HCT116 (cell line): ENCODE results near the gene STPG2. TPM values are rescaled to one million over a fixed set of nuclear protein-coding genes. Genes with fewer than 3 reads are reported as not detected.
A peak's percentile ranks its signal among the peaks of the same experiment; 100 is the strongest.

Source experiments
- ATAC-seq: fragments of 200-7000 bp; cut with Tn5 transposase; 2 replicates; pipeline ENCODE4 v1.9.1; 2020; ENCODE audit warnings: mild to moderate bottlenecking, moderate library complexity
- BruUV-seq: library from RNA; stranded (reverse); fragments of 400-500 nt; replicated peaks from 2 replicates; lab custom pipeline; 2021; lab: Mats Ljungman, UMichigan
- CTCF ChIA-PET: fragments of 300-600 bp; sonication (Branson Sonifier 250); formaldehyde crosslinking; loops from one replicate; lab custom pipeline; 2021; ENCODE audit warnings: antibody characterized with exemption; lab: Charles Lee
- POLR2A ChIA-PET: fragments of 300-600, 350-600 bp; sonication (Branson Sonifier 250); formaldehyde crosslinking; loops from one replicate; lab custom pipeline; 2021; ENCODE audit warnings: antibody characterized with exemption; lab: Charles Lee
- RAD21 ChIA-PET, 2 experiments: fragments of 300-600 bp; sonication (Branson Sonifier 250); formaldehyde crosslinking; loops; one replicate each; lab custom pipeline; 2023; ENCODE audit warnings: low total read pairs in 2 of 2; ENCODE audit not compliant: uncharacterized antibody in 2 of 2, unreplicated experiment in 2 of 2, low non-redundant PET in 1 of 2; lab: Charles Lee
- DNase-seq: peaks from one replicate; pipeline ENCODE4 v3.0.0-alpha.2; 2010; ENCODE audit warnings: low read depth, low spot score
- H2AFZ ChIP-seq: fragments of 200-600 bp; shearing (Covaris generic), sonication (generic); 2 replicates; pipeline ENCODE4 v1.6.1; 2017; ENCODE audit warnings: low read depth, mixed run types, mixed read lengths, antibody characterized with exemption, low read length; ENCODE audit not compliant: poor library complexity, severe bottlenecking
- H3K27ac ChIP-seq: 2 replicates; pipeline ENCODE4 v1.5.1; 2012; ENCODE audit warnings: low read depth, low read length
- H3K27me3 ChIP-seq: fragments of 200-600 bp; sonication (generic); 2 replicates; pipeline ENCODE4 v1.6.1; 2016; ENCODE audit warnings: mixed run types, low read length, mixed read lengths; ENCODE audit not compliant: insufficient read depth
- H3K36me3 ChIP-seq, 2 experiments: fragments of 200-500 bp in 1 of 2; fragments of 200-600 bp in 1 of 2; sonication (Bioruptor generic) in 1 of 2; sonication (generic) in 1 of 2; 2 replicates each; pipeline versions ENCODE4 v1.5.1 to v1.6.1; 2014 to 2016; ENCODE audit warnings: low read length in 2 of 2, inconsistent platforms in 1 of 2, mixed read lengths in 1 of 2, mixed run types in 1 of 2; ENCODE audit not compliant: insufficient read depth in 2 of 2, control insufficient read depth in 1 of 2
- H3K4me1 ChIP-seq, 2 experiments: fragments of 200-600 bp in 1 of 2; sonication (generic) in 1 of 2; 2 replicates each; pipeline versions ENCODE4 v1.5.1 to v1.6.1; 2012 to 2017; ENCODE audit warnings: low read length in 2 of 2, inconsistent platforms in 1 of 2, mild to moderate bottlenecking in 1 of 2, mixed read lengths in 1 of 2, mixed run types in 1 of 2, moderate library complexity in 1 of 2; ENCODE audit not compliant: insufficient read depth in 2 of 2, control insufficient read depth in 1 of 2
- H3K4me2 ChIP-seq: fragments of 200-600 bp; sonication (generic); 2 replicates; pipeline ENCODE4 v1.6.1; 2017; ENCODE audit warnings: mixed run types, low read length, mixed read lengths
- H3K4me3 ChIP-seq, 2 experiments: fragments of 200-600 bp in 1 of 2; sonication (generic) in 1 of 2; replicated peaks in 1 of 2; 2 replicates each; pipeline ENCODE4 v1.5.1; 2011 to 2016; ENCODE audit warnings: low read length in 2 of 2, control low read depth in 1 of 2, low read depth in 1 of 2, mild to moderate bottlenecking in 1 of 2, mixed read lengths in 1 of 2, mixed run types in 1 of 2
- H3K79me2 ChIP-seq: fragments of 200-600 bp; sonication (generic); 2 replicates; pipeline ENCODE4 v1.6.1; 2017; ENCODE audit warnings: mild to moderate bottlenecking, mixed run types, low read length, moderate library complexity, mixed read lengths; ENCODE audit not compliant: insufficient read depth
- H3K9ac ChIP-seq: fragments of 200-600 bp; sonication (generic); 2 replicates; pipeline ENCODE4 v1.6.1; 2016; ENCODE audit warnings: low read length, mixed read lengths
- H3K9me2 ChIP-seq: fragments of 200-600 bp; sonication (generic), shearing (Covaris generic); 2 replicates; pipeline ENCODE4 v1.6.1; 2017; ENCODE audit warnings: mixed run types, mild to moderate bottlenecking, moderate library complexity; ENCODE audit not compliant: insufficient read depth
- H3K9me3 ChIP-seq, 2 experiments: fragments of 200-500 bp in 1 of 2; fragments of 200-600 bp in 1 of 2; sonication (Bioruptor generic) in 1 of 2; sonication (generic) in 1 of 2; 2 replicates each; pipeline ENCODE4 v1.6.1; 2014 to 2017; ENCODE audit warnings: low read length in 2 of 2, mixed read lengths in 2 of 2, inconsistent platforms in 1 of 2, low read depth in 1 of 2, mild to moderate bottlenecking in 1 of 2, mixed run types in 1 of 2, moderate library complexity in 1 of 2; ENCODE audit not compliant: control insufficient read depth in 1 of 2, insufficient read depth in 1 of 2
- H4K20me1 ChIP-seq: fragments of 200-600 bp; sonication (generic), shearing (Covaris generic); 2 replicates; pipeline ENCODE4 v1.6.1; 2017; ENCODE audit warnings: mixed run types, mild to moderate bottlenecking, moderate library complexity; ENCODE audit not compliant: insufficient read depth
- CBX3 ChIP-seq: IDR thresholded peaks from 2 replicates; pipeline ENCODE4 v1.6.1; 2012; ENCODE audit warnings: low read depth
- EGR1 ChIP-seq: IDR thresholded peaks from 2 replicates; pipeline ENCODE4 v1.6.1; 2012; ENCODE audit warnings: low read depth
- EZH2 ChIP-seq: fragments of 200-600 bp; sonication (generic); IDR thresholded peaks from 2 replicates; pipeline ENCODE4 v1.6.1; 2017; ENCODE audit warnings: antibody characterized with exemption, mixed run types
- EZH2phosphoT487 ChIP-seq: fragments of 200-600 bp; IDR thresholded peaks from 2 replicates; pipeline ENCODE4 v1.6.1; 2018; ENCODE audit warnings: antibody characterized with exemption, borderline replicate concordance
- POLR2A ChIP-seq: IDR thresholded peaks from 2 replicates; pipeline ENCODE4 v1.7.0; 2011; ENCODE audit warnings: borderline replicate concordance; ENCODE audit not compliant: insufficient read depth, insufficient read length; ENCODE audit errors: extremely low read depth
- POLR2AphosphoS5 ChIP-seq: IDR thresholded peaks from 2 replicates; pipeline ENCODE4 v1.6.1; 2011; ENCODE audit warnings: mild to moderate bottlenecking, low read depth, low read length, moderate library complexity
- RAD21 ChIP-seq: IDR thresholded peaks from 2 replicates; pipeline ENCODE4 v1.6.1; 2012; ENCODE audit warnings: low read depth, mild to moderate bottlenecking
- SP1 ChIP-seq: IDR thresholded peaks from 2 replicates; pipeline ENCODE4 v1.6.1; 2012; ENCODE audit warnings: low read depth
- SRF ChIP-seq: IDR thresholded peaks from 2 replicates; pipeline ENCODE4 v1.6.1; 2012; ENCODE audit warnings: low read depth
- TCF7L2 ChIP-seq: IDR thresholded peaks from 2 replicates; pipeline ENCODE4 v1.7.0; 2011; ENCODE audit warnings: borderline replicate concordance, inconsistent platforms; ENCODE audit not compliant: insufficient read depth, insufficient read length; ENCODE audit errors: extremely low read depth
- intact Hi-C: fragments of 100-400 bp; cut with micrococcal nuclease; formaldehyde crosslinking; loops from 2 replicates; pipeline ENCODE4 v1.10.0; 2022
- total RNA-seq: library from RNA; stranded (reverse); gene quantifications from one replicate; pipeline ENCODE4 v1.2.1, GENCODE V29; 2021; ENCODE audit not compliant: unreplicated experiment
- TF ChIP-seq, protein P1 (sequence below), 3 experiments: fragments of 200-600 bp in 1 of 3; sonication (generic) in 1 of 3; IDR thresholded peaks in 2 of 3; conservative IDR thresholded peaks in 1 of 3; 2 replicates each; pipeline ENCODE4 v1.5.1; 2012 to 2017; ENCODE audit warnings: low read depth in 2 of 3, low read length in 2 of 3, antibody characterized with exemption in 1 of 3, borderline replicate concordance in 1 of 3, control low read depth in 1 of 3, mild to moderate bottlenecking in 1 of 3, mixed read lengths in 1 of 3, mixed run types in 1 of 3, moderate library complexity in 1 of 3; ENCODE audit not compliant: insufficient read depth in 1 of 3
- TF ChIP-seq, protein P2 (sequence below): IDR thresholded peaks from 2 replicates; pipeline ENCODE4 v1.6.1; 2012; ENCODE audit warnings: low read depth

STPG2 gene
- total RNA-seq, 1 experiment from 2014 or later: not detected

DNA sequence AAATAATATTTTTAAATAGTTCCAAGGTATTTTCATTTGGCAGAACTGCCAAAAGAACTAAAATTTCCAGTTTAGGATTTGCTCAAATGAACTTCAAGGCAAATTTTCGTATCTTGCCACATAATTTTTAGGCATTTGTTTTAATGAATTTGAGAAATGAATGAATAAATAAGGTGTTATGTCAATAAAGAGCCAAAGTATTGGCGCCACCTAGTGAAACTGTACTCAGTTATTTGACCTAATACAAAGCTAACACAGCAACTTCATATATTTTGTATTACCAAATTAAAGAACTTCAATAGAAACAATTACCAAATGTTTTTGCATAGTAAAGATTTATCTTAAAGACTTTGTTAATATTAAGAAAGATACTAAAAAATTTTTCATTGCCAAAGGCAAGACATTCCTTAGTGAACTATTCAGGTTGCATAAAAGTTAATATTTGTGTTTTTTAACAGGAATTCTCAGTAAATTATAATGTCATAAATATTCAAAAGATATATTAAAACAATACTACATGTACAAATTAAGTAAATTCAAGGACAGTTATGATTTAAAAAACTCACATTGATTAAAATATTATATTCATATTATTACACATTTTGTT is 50.3 kb downstream of the STPG2 start:
- H3K27me3 ChIP-seq: no peaks in the 10 kb centered on the region
- CTCF ChIA-PET: interaction anchor here (1.0 to 1.3 kb wide), 5 partner anchors 9 to 37 kb away, joined by 4 to 18 read pairs (median 4); no protein-coding TSS in a partner anchor
- no peak overlapping the region for H3K27ac ChIP-seq
- no TSS peak for BruUV-seq
- no peaks in the 10 kb centered on the region for H3K4me1 ChIP-seq
- peak overlapping the region; percentile 87 for H2AFZ ChIP-seq
- no peaks in the 10 kb centered on the region for H4K20me1 ChIP-seq
- H3K4me2 ChIP-seq: no peak overlapping the region
- no peaks in the 10 kb centered on the region for H3K79me2 ChIP-seq
- TF ChIP-seq SRF: no peak
- no peak for TF ChIP-seq EZH2
- no peak for TF ChIP-seq EZH2phosphoT487
- TF ChIP-seq SP1: no peak
- no peak for TF ChIP-seq POLR2A
- peak; percentile 61 for TF ChIP-seq RAD21
- TF ChIP-seq, protein P1, sequence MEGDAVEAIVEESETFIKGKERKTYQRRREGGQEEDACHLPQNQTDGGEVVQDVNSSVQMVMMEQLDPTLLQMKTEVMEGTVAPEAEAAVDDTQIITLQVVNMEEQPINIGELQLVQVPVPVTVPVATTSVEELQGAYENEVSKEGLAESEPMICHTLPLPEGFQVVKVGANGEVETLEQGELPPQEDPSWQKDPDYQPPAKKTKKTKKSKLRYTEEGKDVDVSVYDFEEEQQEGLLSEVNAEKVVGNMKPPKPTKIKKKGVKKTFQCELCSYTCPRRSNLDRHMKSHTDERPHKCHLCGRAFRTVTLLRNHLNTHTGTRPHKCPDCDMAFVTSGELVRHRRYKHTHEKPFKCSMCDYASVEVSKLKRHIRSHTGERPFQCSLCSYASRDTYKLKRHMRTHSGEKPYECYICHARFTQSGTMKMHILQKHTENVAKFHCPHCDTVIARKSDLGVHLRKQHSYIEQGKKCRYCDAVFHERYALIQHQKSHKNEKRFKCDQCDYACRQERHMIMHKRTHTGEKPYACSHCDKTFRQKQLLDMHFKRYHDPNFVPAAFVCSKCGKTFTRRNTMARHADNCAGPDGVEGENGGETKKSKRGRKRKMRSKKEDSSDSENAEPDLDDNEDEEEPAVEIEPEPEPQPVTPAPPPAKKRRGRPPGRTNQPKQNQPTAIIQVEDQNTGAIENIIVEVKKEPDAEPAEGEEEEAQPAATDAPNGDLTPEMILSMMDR (IDR thresholded peaks at IDR 0.05 in 2 of 3, conservative IDR thresholded peaks at IDR 0.05 in 1 of 3; ENCODE audit: borderline replicate concordance in 1 of 3, insufficient read depth in 1 of 3, low read depth in 2 of 3, low read length in 2 of 3): peak; percentile 21 to 78 (median 59); a peak in 5 of 6 replicates
- no peak for TF ChIP-seq POLR2AphosphoS5
- no peak for TF ChIP-seq TCF7L2
- no peak for TF ChIP-seq EGR1
- no peak for TF ChIP-seq CBX3
- TF ChIP-seq, protein P2, sequence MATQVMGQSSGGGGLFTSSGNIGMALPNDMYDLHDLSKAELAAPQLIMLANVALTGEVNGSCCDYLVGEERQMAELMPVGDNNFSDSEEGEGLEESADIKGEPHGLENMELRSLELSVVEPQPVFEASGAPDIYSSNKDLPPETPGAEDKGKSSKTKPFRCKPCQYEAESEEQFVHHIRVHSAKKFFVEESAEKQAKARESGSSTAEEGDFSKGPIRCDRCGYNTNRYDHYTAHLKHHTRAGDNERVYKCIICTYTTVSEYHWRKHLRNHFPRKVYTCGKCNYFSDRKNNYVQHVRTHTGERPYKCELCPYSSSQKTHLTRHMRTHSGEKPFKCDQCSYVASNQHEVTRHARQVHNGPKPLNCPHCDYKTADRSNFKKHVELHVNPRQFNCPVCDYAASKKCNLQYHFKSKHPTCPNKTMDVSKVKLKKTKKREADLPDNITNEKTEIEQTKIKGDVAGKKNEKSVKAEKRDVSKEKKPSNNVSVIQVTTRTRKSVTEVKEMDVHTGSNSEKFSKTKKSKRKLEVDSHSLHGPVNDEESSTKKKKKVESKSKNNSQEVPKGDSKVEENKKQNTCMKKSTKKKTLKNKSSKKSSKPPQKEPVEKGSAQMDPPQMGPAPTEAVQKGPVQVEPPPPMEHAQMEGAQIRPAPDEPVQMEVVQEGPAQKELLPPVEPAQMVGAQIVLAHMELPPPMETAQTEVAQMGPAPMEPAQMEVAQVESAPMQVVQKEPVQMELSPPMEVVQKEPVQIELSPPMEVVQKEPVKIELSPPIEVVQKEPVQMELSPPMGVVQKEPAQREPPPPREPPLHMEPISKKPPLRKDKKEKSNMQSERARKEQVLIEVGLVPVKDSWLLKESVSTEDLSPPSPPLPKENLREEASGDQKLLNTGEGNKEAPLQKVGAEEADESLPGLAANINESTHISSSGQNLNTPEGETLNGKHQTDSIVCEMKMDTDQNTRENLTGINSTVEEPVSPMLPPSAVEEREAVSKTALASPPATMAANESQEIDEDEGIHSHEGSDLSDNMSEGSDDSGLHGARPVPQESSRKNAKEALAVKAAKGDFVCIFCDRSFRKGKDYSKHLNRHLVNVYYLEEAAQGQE: no peak
- TF ChIP-seq, all 23 proteins: peak for 2
- DNase-seq (peak; percentile 27), ATAC-seq (no peak)
- no peaks in the 10 kb centered on the region for H3K9me3 ChIP-seq
- no peaks in the 10 kb centered on the region for H3K9me2 ChIP-seq
- ChIA-PET RAD21 (no interaction called here), POLR2A (no interaction called here)
- intact Hi-C loops: no loop called here
- H3K4me3 ChIP-seq: no peak overlapping the region
- H3K9ac ChIP-seq: no peak overlapping the region
- H3K36me3 ChIP-seq: no peaks in the 10 kb centered on the region
